Heart left ventricle (tissue), 16 donors: ENCODE results near the gene IDH2. TPM values are rescaled to one million over a fixed set of nuclear protein-coding genes. Genes with fewer than 3 reads are reported as not detected.
"Not testable (repeated sequence)": the region's sequence is repeated elsewhere in the genome, so short reads cannot be mapped to it uniquely, and the experiment has no call there.

ENCODE experiments used
- ATAC-seq, 4 donors: fragments of 200-7000 bp; cut with Tn5 transposase; one replicate each; pipeline ENCODE4 v1.9.1; 2020 to 2022; ENCODE audit warnings: moderate library complexity in 4 of 4, mild to moderate bottlenecking in 3 of 4, moderate number of reproducible peaks in 1 of 4
- DNase-seq, 5 donors: peaks; one replicate each; pipeline ENCODE4 v3.0.0-alpha.2; 2020
- H3K27ac ChIP-seq, 12 donors: fragments of 200-600 bp; sonication (generic) in 4 of 12; one replicate each; pipeline versions ENCODE4 v1.5.0 to v1.8.0; 2016 to 2022; ENCODE audit warnings: mild to moderate bottlenecking in 2 of 12
- H3K27me3 ChIP-seq, 9 donors: fragments of 200-600 bp; sonication (generic) in 2 of 9; one replicate each; pipeline versions ENCODE4 v1.5.1 to v1.8.0; 2016 to 2022; ENCODE audit warnings: mild to moderate bottlenecking in 3 of 9
- H3K36me3 ChIP-seq, 9 donors: fragments of 200-600 bp; sonication (generic) in 2 of 9; one replicate each; pipeline versions ENCODE4 v1.5.0 to v1.8.0; 2018 to 2022; ENCODE audit warnings: mild to moderate bottlenecking in 2 of 9
- H3K4me1 ChIP-seq, 12 donors: fragments of 200-600 bp; sonication (generic) in 4 of 12; one replicate each; pipeline versions ENCODE4 v1.5.0 to v1.8.0; 2016 to 2022; ENCODE audit warnings: mild to moderate bottlenecking in 3 of 12
- H3K4me3 ChIP-seq, 12 donors: fragments of 200-600 bp; sonication (generic) in 4 of 12; one replicate each; pipeline versions ENCODE4 v1.5.0 to v1.8.0; 2017 to 2022; ENCODE audit warnings: mild to moderate bottlenecking in 9 of 12, moderate library complexity in 4 of 12
- H3K9me3 ChIP-seq, 12 donors: fragments of 200-600 bp; sonication (generic) in 4 of 12; one replicate each; pipeline versions ENCODE4 v1.5.0 to v1.8.0; 2016 to 2022; ENCODE audit warnings: mild to moderate bottlenecking in 1 of 12
- CTCF ChIP-seq, 12 donors: fragments of 200-600 bp; sonication (generic) in 4 of 12; IDR thresholded peaks; one replicate each; pipeline versions ENCODE4 v1.5.0 to v1.8.0; 2018 to 2022; ENCODE audit warnings: antibody characterized with exemption in 12 of 12, mild to moderate bottlenecking in 5 of 12
- POLR2A ChIP-seq, 2 donors: fragments of 450-650 bp; IDR thresholded peaks; one replicate each; pipeline ENCODE4 v1.6.1; 2017; ENCODE audit warnings: antibody characterized with exemption in 2 of 2, mild to moderate bottlenecking in 2 of 2, moderate library complexity in 2 of 2
- WGBS, 4 donors: extraction: QIAGEN DNeasy Blood & Tissue Kit in 2 of 4; methylation state at CpG; one replicate each; pipeline versions ENCODE4 v1.1.5 to v1.1.7; 2013 to 2018; 5-methylcytosine and 5-hydroxymethylcytosine counted together
- intact Hi-C, 10 donors: fragments of 100-400 bp; cut with DNase I; formaldehyde crosslinking; loops; one replicate each; pipeline versions ENCODE4 v1.11.1 to v1.14.2; 2022
- polyA plus RNA-seq, 2 donors: library from polyadenylated mRNA; stranded (reverse); fragments of 200-250 nt; gene quantifications; one replicate each; pipeline ENCODE4 v1.2.3, GENCODE V29; 2013
- total RNA-seq, 9 donors: library from RNA; depleted of rRNA in 2 of 9; stranded (reverse); fragments of >200 nt in 2 of 9; fragmentation: NEBNext Ultra II Directional in 3 of 9; extraction: Animal tissue kit (Norgen Biotek cat#: 25700) in 3 of 9; gene quantifications; one replicate each; pipeline versions ENCODE4 v1.1.0 to v1.2.4, GENCODE V29; 2016 to 2023
- donor health status: ischemic (EF 13 %, LVEDD 7.1; RV severe dilation, severe dysfunction).
- donor health status: healthy with polysubstance abuse.
- donor health status: DM: no; HTN: yes; CAD: no.
- donor health status: DM: no; HTN: no; CAD: no.
- donor health status: ischemic (EF 25% LVEDD 6.9; RV normal size, moderate dysfunction).
- donor health status: ischemic (EF 25% LVEDD 5.7; RV mildly dilated, moderate dysfunction).
- donor health status: healthy.
- donor health status: DM: yes; HTN: yes; CAD: no.
- donor health status: ischemic (EF 35%, LVEDD 5.7; RV mildly dilated, moderate dysfunction).
- donor health status: nonischemic (EF 11% LVEDD 7.7; RV severe dilation, severe dysfunction).
- donor health status: DM: yes; HTN: yes; CAD: no.
- donor health status: PGD.
- donor health status: ischemic (EF 29% LVEDD 5.4; RV normal size, mild dysfunction).
- donor health status: nonischemic (EF 23%, LVEDD 6.1; RV moderate dilation, normal function).

The IDH2 gene
- total and polyA plus RNA-seq, 11 donors = 366 to 1,258 (median 729) TPM

GRCh38 chr15:90114451-90114901 is 12.2 kb upstream of the IDH2 start:
- 52 to 89% (median 66%) methylated on average over 2 of the region's 2 CpGs for WGBS, 4 donors
- TF ChIP-seq POLR2A (IDR thresholded peaks at IDR 0.05) (no peak), CTCF (IDR thresholded peaks at IDR 0.05) (no peak)
- no peak for ATAC-seq
- no peak overlapping the region for H3K4me3 ChIP-seq
- intact Hi-C loops = no loop called here
- H3K4me1 ChIP-seq = no peaks in the 10 kb centered on the region
- no peak overlapping the region for H3K27ac ChIP-seq
- H3K27me3 ChIP-seq = no peaks in the 10 kb centered on the region
- no peak for DNase-seq
- H3K36me3 ChIP-seq = no peaks in the 10 kb centered on the region
- H3K9me3 ChIP-seq = peaks cover 0 to 19% (median 8%) of the 10 kb centered on the region in 12 donors

- Histone ChIP-seq H3K9me3 (peaks cover 0 to 19% (median 8%) of the 10 kb centered on the region in 12 donors), H3K27me3 (no peaks in the 10 kb centered on the region), H3K36me3 (no peaks in the 10 kb centered on the region), H3K27ac (no peak overlapping the region), H3K4me1 (no peaks in the 10 kb centered on the region), H3K4me3 (no peak overlapping the region)
- TF ChIP-seq POLR2A (IDR thresholded peaks at IDR 0.05) (no peak), CTCF (IDR thresholded peaks at IDR 0.05) (no peak)
- 64 to 86% (median 75%) methylated on average over 7 of the region's 7 CpGs for WGBS, 4 donors
- intact Hi-C loops = no loop called here
- ATAC-seq (no peak), DNase-seq (no peak)
Measured at GRCh38 chr15:90113166-90113565, 10.9 kb upstream of the IDH2 start.

GRCh38 chr15:90109163-90109751 is 7.0 kb upstream of the IDH2 start:
- H3K4me3 ChIP-seq, ATAC-seq, H3K9me3 ChIP-seq, H3K27me3 ChIP-seq, intact Hi-C loops, H3K27ac ChIP-seq, H3K36me3 ChIP-seq, DNase-seq: not testable (repeated sequence)
- WGBS, 4 donors = 56 to 89% (median 76%) methylated on average over 3 of the region's 3 CpGs
- peaks cover 0 to 25% (median 6%) of the 10 kb centered on the region in 12 donors for H3K4me1 ChIP-seq

DNA sequence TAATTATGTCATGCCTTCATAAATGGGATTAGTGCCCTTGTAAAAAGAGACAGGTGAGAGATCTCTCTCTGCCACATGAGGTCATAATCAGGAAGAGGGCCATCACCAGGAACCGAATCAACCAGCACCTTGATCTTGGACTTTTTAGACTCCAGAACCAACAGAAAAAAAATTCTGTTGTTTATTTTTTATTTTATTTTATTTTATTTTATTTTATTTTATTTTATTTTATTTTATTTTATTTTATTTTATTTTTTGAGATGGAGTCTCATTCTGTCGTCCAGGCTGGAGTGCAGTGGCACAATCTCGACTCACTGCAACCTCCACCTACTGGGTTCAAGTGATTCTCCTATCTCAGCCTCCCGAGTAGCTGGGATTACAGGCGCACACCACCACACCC is 5.8 kb upstream of the IDH2 start:
- intact Hi-C loops, DNase-seq, H3K4me3 ChIP-seq, H3K9me3 ChIP-seq, H3K27me3 ChIP-seq, H3K36me3 ChIP-seq, ATAC-seq: not testable (repeated sequence)
- Histone ChIP-seq H3K27ac (peak overlapping the region in 1 of 12 donors; percentile 99), H3K4me1 (peaks cover 0 to 32% (median 10%) of the 10 kb centered on the region in 12 donors)
- 84 to 96% (median 94%) methylated on average over 5 of the region's 5 CpGs for WGBS, 4 donors

GRCh38 chr15:90106522-90107117 is 4.4 kb upstream of the IDH2 start:
- peak; percentile 63 to 82 (median 74) for DNase-seq
- no peak for TF ChIP-seq CTCF (IDR thresholded peaks at IDR 0.05)
- no peak for TF ChIP-seq POLR2A (IDR thresholded peaks at IDR 0.05)
- 27 to 51% (median 43%) methylated on average over 7 of the region's 7 CpGs for WGBS, 4 donors
- ATAC-seq = peak; percentile 66 to 81 (median 76)
- H3K27me3 ChIP-seq = no peaks in the 10 kb centered on the region
- H3K4me3 ChIP-seq = no peak overlapping the region
- no peaks in the 10 kb centered on the region for H3K36me3 ChIP-seq
- H3K9me3 ChIP-seq = no peaks in the 10 kb centered on the region
- peak overlapping the region; percentile 66 to 100 (median 97) for H3K27ac ChIP-seq
- H3K4me1 ChIP-seq = peaks cover 0 to 37% (median 12%) of the 10 kb centered on the region in 12 donors
- intact Hi-C loops = no loop called here
